Transverse colon (tissue), 3 donors: Measurements from ENCODE around the gene STK39.

Experiments used
- CTCF ChIP-seq, 5 experiments: fragments of 200-600 bp in 3 of 5; fragments of 450-650 bp in 2 of 5; sonication (generic) in 3 of 5; IDR thresholded peaks; 1 replicate in 2 of 5; 2 replicates in 3 of 5; pipeline ENCODE4 v1.5.1; 2016 to 2017; ENCODE audit warnings: antibody characterized with exemption in 5 of 5, inconsistent platforms in 3 of 5, mild to moderate bottlenecking in 2 of 5, moderate library complexity in 1 of 5
- EP300 ChIP-seq: sonication (generic); formaldehyde crosslinking; IDR thresholded peaks from one replicate; pipeline ENCODE4 v1.6.1; 2017; ENCODE audit warnings: antibody characterized with exemption, low read depth

- TF ChIP-seq CTCF (IDR thresholded peaks at IDR 0.05) (no peak), EP300 (no peak)
Measured at GRCh38 chr2:168179592-168179991, 67.8 kb downstream of the STK39 start.
